Skeletal muscle tissue (tissue), 4 donors: Measurements from ENCODE around the gene SORL1. TPM values are rescaled to one million over a fixed set of nuclear protein-coding genes. Genes with fewer than 3 reads are reported as not detected.

Source experiments
- H3K27ac ChIP-seq: one replicate; pipeline ENCODE4 v1.7.0; 2013; ENCODE audit warnings: mild to moderate bottlenecking, low read depth, low read length, inconsistent platforms
- H3K27me3 ChIP-seq, 3 donors: one replicate each; pipeline ENCODE4 v1.7.0; 2013; ENCODE audit warnings: low read length in 3 of 3; ENCODE audit not compliant: control insufficient read depth in 3 of 3, insufficient read depth in 3 of 3
- H3K36me3 ChIP-seq, 3 donors: one replicate each; pipeline ENCODE4 v1.7.0; 2013; ENCODE audit warnings: low read length in 3 of 3; ENCODE audit not compliant: control insufficient read depth in 3 of 3, insufficient read depth in 3 of 3
- H3K4me1 ChIP-seq, 3 donors: one replicate each; pipeline ENCODE4 v1.7.0; 2013; ENCODE audit warnings: low read length in 3 of 3, mild to moderate bottlenecking in 3 of 3; ENCODE audit not compliant: control insufficient read depth in 3 of 3, insufficient read depth in 3 of 3
- H3K4me3 ChIP-seq, 3 donors: one replicate each; pipeline ENCODE4 v1.7.0; 2013; ENCODE audit warnings: low read length in 3 of 3
- H3K9ac ChIP-seq, 3 donors: one replicate each; pipeline ENCODE4 v1.7.0; 2013; ENCODE audit warnings: low read length in 3 of 3, mild to moderate bottlenecking in 3 of 3, moderate library complexity in 2 of 3, low read depth in 1 of 3
- H3K9me3 ChIP-seq, 3 donors: one replicate each; pipeline ENCODE4 v1.7.0; 2013; ENCODE audit warnings: low read length in 3 of 3; ENCODE audit not compliant: control insufficient read depth in 3 of 3
- total RNA-seq: library from RNA; depleted of rRNA; stranded (reverse); fragments of >200 nt; gene quantifications from one replicate; pipeline ENCODE4 v1.2.3, GENCODE V29; 2014
- donor health status: Osteomylitis.

Gene SORL1
- total RNA-seq, 1 donor from 2014 or later: 6.3 TPM

DNA sequence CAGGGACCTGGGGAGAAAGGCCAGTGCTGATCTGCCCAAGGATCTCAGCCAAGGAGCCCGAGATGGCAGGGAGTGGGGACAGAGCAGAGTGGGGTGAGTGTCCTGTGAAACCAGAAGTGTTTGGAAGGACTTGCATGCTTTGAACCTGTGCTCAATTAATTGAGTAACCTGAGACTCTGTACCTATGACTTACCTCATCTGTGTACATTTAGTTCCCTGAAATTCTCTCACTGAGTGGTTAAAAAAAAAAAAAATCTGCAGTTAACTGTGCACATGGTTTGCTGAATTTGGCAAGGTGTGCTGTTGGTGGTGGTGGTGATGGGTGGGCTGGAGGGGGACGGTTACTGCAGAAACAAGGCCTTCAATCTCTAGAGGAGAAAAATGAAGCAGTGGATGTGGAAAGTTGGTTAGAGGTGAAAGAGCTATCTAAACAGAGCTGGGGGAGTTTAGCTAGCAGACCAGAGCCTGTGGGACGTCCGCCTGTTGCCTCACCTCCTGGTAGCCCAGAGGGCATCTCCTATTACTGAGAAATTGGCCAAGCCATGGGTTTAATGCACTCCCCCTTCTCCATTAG is 8.9 kb downstream of the SORL1 start:
- no peaks in the 10 kb centered on the region for H3K36me3 ChIP-seq
- peaks cover 0 to 3% (median 0%) of the 10 kb centered on the region in 3 donors for H3K27me3 ChIP-seq
- H3K4me1 ChIP-seq: peaks cover 0 to 17% (median under 1%) of the 10 kb centered on the region in 3 donors

DNA sequence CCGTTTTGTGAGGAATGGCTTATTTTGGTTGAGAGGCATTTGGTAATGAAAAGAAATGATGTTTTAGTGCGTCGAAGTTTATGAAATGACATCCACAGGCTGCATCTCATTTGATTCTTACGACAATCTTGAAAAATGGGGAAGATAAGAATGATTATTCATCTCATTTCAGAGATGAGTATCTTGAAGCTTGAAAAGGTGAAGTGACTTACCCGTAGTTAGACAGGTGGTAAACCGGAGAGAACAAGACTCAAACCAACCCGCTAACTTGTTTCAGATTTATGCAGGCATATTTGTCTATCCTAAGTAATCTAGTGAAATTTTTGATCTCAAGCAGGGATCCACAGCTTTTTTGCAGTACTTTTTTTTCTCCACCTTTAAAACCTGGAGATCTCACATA is 9.7 kb downstream of the SORL1 start:
- H3K27ac ChIP-seq: no peak overlapping the region
- peaks cover 5 to 21% (median 5%) of the 10 kb centered on the region in 3 donors for H3K4me1 ChIP-seq

More for the DNA sequence above, 8.9 kb downstream of the SORL1 start:
- H3K27ac ChIP-seq: no peak overlapping the region
- no peak overlapping the region for H3K9ac ChIP-seq
- H3K9me3 ChIP-seq: no peaks in the 10 kb centered on the region
- H3K4me3 ChIP-seq: no peak overlapping the region

DNA sequence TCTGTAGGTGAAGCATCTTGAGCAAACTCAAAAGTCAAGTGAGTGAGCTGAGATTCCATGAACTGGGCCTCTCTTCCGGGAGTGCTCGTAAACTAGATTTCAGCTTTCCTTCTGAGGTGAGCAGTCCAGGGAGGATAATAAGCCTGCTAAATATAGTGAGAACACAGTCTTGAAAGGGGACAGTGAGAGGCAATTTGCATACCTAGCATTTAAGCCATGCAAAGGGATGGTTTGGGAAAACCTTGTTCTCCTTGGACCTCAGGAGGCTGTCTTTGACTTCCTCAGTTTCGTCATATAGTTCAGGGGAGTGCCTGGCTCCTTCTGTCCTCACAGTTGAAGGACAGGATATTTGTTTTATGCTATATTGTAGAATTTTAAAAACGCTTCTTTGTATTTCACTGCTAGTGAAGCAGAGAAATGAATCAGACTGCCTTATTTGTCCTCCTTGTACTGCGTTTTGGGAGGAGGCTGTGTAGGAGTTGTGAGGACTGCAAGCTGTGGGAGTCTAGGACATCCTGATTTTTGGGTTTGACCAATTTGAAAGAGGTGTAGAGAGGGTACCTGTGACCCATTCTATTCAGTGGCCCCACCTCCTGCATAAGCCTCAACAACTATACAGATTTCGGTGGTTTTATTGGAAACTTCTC is 11.7 kb downstream of the SORL1 start:
- Histone ChIP-seq H3K9me3 (no peaks in the 10 kb centered on the region), H3K4me3 (no peak overlapping the region), H3K27me3 (peaks cover 0 to 3% (median 0%) of the 10 kb centered on the region in 3 donors), H3K9ac (no peak overlapping the region), H3K27ac (no peak overlapping the region), H3K4me1 (peaks cover 7 to 24% (median 12%) of the 10 kb centered on the region in 3 donors), H3K36me3 (no peaks in the 10 kb centered on the region)

More for the DNA sequence above, 9.7 kb downstream of the SORL1 start:
- Histone ChIP-seq H3K9me3 (no peaks in the 10 kb centered on the region), H3K27me3 (peaks cover 0 to 3% (median 0%) of the 10 kb centered on the region in 3 donors), H3K36me3 (no peaks in the 10 kb centered on the region), H3K9ac (no peak overlapping the region), H3K4me3 (no peak overlapping the region)

DNA sequence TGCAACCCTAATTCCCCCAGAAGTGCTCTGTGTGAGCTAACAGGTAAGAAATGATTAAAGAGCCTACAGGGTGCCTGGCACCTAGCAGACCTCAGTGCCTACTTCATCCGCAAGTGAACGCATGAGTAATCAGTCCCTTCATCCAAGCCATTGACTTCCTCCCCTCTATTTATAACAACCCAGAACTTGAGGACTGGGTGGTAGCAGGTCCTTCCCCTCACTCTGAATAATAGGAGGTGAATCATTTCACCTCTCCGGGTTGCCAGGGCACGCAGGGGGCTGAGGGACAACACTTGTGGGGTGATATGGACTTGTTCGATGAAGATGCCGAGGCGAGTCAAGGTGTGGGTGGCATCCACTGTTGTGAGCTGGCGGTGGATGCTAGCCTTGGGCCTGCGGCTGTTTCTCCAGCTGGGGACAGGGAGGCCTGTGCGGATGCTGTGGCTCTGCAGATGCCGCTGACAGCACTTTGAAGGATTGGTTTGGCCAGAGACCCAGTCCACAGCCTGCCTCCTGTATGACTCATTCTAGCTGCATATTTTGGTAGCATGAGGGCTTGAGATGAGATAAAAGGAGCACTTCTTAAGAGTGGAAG is 12.3 kb downstream of the SORL1 start:
- Histone ChIP-seq H3K4me3 (no peak overlapping the region), H3K27ac (no peak overlapping the region), H3K9me3 (no peaks in the 10 kb centered on the region), H3K36me3 (no peaks in the 10 kb centered on the region), H3K9ac (no peak overlapping the region), H3K27me3 (no peaks in the 10 kb centered on the region), H3K4me1 (peaks cover 7 to 24% (median 12%) of the 10 kb centered on the region in 3 donors)

DNA sequence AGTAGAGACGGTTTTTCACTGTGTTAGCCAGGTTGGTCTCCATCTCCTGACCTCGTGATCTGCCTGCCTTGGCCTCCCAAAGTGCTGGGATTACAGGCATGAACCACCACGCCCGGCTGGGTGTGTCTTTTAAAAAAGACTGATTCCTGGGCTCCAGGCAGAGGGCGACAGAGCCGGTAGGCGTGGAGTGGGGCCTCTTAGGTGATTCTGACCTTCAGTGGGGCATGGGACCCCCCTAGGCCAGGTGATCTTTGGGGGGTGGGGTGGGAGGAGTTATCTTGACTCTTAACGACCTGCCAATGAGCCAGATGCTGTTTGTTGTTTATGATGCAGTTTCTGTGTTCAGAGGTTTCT is 13.6 kb downstream of the SORL1 start:
- peaks cover 7 to 31% (median 12%) of the 10 kb centered on the region in 3 donors for H3K4me1 ChIP-seq
- peak overlapping the region; percentile 23 for H3K27ac ChIP-seq

DNA sequence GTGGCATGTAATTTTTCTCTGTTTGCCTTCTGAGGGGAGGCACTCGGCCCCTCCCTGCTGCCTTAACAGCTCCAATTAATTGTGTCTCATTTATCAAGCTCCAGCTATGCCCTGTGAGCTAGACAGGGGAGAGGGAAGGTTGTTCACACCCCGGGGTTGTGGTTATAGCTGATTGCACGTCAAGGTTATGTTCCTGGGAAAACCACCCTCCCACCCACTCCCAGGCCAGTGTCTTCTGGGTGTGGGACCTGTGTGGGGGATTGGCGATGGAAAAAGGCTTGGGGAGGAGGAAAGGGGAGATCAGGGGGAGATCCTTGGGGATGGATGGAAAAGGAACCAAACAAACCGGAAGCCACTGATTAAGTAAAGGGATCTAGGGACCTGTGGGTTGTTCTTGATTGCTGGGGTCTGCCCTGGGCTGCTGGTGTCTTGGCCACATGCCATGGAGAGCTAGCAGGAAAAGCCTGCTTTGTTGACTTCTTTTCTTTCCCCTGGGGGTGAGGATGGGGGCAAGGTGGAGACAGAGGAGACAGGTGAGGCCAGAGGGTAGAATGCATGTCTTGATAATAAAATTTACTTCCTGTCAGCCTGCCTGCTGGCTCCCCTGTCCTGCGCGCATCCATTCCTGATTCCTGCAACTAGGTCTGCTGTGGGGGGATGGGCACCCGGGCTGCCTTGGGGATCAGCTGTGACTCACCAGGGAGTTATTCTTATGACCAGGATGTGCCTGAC is 14.1 kb downstream of the SORL1 start:
- Histone ChIP-seq H3K4me3 (peak overlapping the region in 1 of 3 donors; percentile 41), H3K9ac (peak overlapping the region in 1 of 3 donors; percentile 25), H3K4me1 (peaks cover 7 to 35% (median 12%) of the 10 kb centered on the region in 3 donors), H3K27me3 (no peaks in the 10 kb centered on the region), H3K9me3 (no peaks in the 10 kb centered on the region), H3K27ac (peak overlapping the region; percentile 23), H3K36me3 (no peaks in the 10 kb centered on the region)

More for the DNA sequence above, 13.6 kb downstream of the SORL1 start:
- Histone ChIP-seq H3K36me3 (no peaks in the 10 kb centered on the region), H3K27me3 (no peaks in the 10 kb centered on the region), H3K4me3 (no peak overlapping the region), H3K9ac (no peak overlapping the region), H3K9me3 (no peaks in the 10 kb centered on the region)

DNA sequence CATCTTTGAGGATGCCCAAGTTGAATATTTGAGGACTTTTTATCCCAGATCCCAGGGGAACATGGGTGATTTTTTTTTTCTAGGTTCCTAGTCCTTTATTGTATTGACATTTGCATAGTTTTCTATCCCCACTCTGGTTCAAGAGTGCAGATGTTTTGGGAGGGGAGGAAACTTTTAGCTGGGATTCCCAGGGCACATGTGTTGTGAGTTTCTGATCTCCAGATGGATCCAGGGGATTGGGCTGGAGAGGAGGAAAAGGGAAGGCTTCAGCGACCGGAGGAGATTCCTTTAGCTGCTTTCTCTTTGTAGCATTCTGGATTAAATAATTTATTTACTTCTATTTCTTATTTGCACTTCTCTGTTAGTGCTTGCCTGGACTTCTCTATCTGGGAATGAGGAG is 15.4 kb downstream of the SORL1 start:
- Histone ChIP-seq H3K36me3 (no peaks in the 10 kb centered on the region), H3K4me3 (no peak overlapping the region), H3K27me3 (no peaks in the 10 kb centered on the region), H3K4me1 (peaks cover 7 to 38% (median 12%) of the 10 kb centered on the region in 3 donors), H3K9me3 (no peaks in the 10 kb centered on the region), H3K9ac (no peak overlapping the region), H3K27ac (no peak overlapping the region)

DNA sequence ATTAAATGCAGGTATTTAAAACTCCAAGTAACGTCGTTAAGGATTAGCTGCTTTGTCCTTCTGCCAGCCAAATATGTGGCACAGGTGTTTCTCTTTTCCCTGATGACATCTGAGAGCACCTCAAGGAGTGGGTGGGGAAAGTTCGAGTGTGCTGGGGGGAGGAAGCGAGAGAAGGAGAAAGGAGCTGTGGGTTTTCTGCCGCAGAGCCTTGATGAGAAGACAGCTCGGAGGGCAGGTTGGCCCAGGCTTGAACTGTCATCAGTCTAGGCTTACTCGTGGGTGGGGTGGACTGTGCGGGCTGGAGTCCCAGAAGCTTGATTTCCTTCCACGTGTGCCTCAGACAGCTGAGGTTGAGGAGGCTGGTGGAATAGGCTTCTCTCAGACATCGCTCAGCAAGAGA is 15.9 kb downstream of the SORL1 start:
- Histone ChIP-seq H3K9me3 (no peaks in the 10 kb centered on the region), H3K36me3 (no peaks in the 10 kb centered on the region), H3K27me3 (no peaks in the 10 kb centered on the region), H3K4me1 (peaks cover 7 to 38% (median 12%) of the 10 kb centered on the region in 3 donors), H3K4me3 (no peak overlapping the region), H3K9ac (peak overlapping the region in 1 of 3 donors; percentile 16), H3K27ac (no peak overlapping the region)

DNA sequence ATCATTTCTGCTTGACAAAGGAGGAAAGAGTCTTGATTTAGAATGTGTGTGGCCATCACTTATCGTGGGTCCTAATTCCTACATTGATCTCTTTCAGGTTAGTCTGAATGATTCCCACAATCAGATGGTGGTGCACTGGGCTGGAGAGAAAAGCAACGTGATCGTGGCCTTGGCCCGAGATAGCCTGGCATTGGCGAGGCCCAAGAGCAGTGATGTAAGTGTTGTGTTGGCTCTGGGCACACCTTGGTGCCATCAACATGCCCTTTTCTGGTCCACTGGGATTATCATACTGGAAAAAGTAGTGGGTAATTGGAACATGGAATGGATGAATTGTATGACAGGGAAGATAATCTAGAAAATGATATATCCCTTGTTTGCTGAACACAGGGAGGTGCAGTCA is 17.8 kb downstream of the SORL1 start:
- Histone ChIP-seq H3K4me1 (peaks cover 7 to 31% (median 12%) of the 10 kb centered on the region in 3 donors), H3K36me3 (no peaks in the 10 kb centered on the region), H3K9ac (no peak overlapping the region), H3K27me3 (no peaks in the 10 kb centered on the region), H3K4me3 (no peak overlapping the region), H3K9me3 (no peaks in the 10 kb centered on the region), H3K27ac (no peak overlapping the region)
